GM18951 (cell line): ENCODE data around the gene EVPL.

Experiments used
- POLR2A ChIP-seq: IDR thresholded peaks from 4 replicates; pipeline ENCODE4 v1.6.1; 2011; ENCODE audit warnings: mild to moderate bottlenecking; ENCODE audit not compliant: insufficient read length, insufficient read depth; ENCODE audit errors: extremely low read depth
- in situ Hi-C: fragments of 300-500 bp; cut with MboI; formaldehyde crosslinking; loops from one replicate; pipeline ENCODE4 v1.12.0; 2022; ENCODE audit warnings: low sequenced_read_pairs, mixed read lengths, inconsistent platforms; ENCODE audit not compliant: unreplicated experiment

Gene EVPL

DNA sequence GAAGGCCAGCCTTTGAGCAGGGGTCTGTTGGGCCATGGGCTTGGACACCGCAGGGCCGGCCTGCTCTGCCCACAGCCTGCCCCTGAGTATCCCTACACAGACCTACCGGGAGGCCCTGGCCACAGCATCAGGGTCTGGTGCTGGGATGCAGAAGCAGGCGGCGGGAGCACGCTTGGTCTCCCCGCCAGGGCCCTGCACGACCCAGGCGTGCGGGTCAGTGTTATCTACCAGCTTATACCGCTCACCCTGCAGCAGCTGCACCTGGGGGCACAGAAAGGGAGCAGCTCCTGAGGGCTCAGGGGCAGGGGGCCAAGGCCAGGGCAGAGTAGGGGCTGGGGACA, 8.8 kb downstream of the EVPL start:
- no peak for TF ChIP-seq POLR2A
- in situ Hi-C loops = loop anchor here (10.0 kb wide), 1 partner anchor 276 kb away; no protein-coding TSS in a partner anchor

DNA sequence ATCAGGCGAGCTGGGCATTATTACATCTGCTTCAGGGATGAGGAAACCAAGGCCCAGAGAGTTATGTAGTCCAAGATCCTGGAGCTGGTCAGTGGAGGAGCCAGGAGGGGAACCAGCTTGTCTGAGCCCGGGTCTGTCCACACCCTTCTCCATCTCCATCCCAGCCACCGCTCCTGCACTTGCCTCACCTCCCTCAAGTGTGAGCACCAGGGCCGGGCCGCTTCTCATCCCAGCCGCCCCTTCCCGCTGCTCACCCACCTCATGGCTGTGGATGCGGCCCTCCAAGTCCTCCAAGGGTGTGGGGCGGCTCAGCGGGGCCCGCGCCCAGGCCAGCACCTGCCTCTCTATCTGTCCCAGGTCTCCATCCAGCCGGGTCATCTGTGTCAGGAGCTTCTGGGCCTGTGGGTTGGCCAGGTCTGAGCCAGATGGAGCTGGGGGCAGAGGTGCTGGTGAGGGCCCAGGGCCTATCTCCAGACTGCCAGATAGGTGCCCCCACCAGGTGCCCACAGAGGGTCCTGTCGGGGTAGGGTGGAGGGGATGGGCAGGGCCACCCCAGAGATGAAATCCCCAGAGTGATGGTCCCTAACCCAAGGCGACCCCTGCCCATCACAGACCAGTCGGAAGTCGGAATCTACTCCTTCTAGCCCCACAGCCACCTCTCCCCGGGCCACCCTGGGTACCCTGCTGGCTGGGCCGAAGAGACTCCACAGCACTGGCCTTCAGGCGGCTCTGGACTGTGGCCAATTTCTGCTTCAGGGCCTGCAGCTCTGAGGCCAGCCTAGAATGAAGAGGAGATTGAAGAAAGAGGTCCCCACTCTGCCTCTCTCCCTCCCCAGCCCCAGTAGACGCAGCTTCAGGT, 9.4 kb downstream of the EVPL start:
- in situ Hi-C loops = loop anchor here (10.0 kb wide), 1 partner anchor 277 kb away; no protein-coding TSS in a partner anchor
- TF ChIP-seq POLR2A = no peak

DNA sequence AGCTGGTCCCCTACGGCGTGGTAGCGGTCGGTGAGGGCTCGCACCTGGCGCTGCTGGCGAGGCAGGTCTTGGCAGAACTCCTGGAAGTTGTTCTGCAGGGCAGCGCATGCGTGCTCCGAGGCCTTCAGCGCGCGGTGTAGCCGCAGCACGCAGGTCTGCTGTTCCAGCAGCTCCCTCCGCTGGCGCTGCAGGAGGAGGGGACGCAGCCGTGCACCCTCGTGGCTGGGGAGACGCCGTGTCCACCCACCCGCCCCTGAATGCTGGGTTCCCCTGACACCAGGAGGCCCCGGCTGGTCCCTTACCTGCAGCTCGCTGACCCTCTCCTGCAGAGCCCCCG, 12.2 kb downstream of the EVPL start:
- in situ Hi-C loops = loop anchor here (10.0 kb wide), 1 partner anchor 280 kb away; no protein-coding TSS in a partner anchor
- TF ChIP-seq POLR2A = no peak

DNA sequence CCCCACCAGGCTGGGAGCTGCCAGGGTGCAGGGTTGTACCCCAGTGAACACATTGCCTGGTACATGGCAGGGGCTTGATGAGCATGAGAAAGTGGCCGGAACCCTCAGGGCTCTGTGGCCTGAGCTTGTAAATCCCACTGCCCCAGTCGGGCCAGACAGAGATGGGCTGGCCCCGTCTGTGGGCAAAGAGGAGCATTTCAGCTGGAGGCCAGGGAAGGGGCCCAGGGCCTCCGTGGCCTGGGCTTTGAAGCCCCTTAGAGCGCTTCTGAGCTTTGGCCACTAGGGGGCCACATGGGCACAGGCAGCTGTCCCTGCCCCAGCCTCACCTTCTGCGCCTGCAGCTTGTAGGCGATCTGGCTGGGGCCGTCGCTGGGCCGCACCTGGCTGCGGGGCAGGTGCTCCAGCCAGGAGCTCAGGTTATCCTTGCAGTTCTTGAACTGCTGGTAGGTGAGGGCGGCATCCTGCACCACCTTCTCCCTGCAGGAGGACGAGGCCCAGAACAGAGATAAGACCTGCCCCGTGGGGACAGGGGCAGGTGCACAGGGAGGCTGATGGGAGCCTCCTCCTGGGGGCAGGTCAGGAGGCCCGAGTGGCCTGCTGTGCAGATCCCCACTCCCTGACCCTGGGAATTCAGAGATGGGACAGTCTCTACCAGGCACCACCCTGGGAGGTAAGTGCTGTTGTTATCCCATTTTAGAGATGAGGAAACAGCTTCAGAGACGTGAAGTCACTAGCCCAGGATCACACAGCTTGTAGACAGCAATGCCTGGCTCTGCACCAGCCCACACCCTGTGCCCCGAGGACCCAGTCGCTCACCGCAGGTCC, 12.8 kb downstream of the EVPL start:
- in situ Hi-C loops = loop anchor here (10.0 kb wide), 1 partner anchor 280 kb away; no protein-coding TSS in a partner anchor
- TF ChIP-seq POLR2A = no peak

DNA sequence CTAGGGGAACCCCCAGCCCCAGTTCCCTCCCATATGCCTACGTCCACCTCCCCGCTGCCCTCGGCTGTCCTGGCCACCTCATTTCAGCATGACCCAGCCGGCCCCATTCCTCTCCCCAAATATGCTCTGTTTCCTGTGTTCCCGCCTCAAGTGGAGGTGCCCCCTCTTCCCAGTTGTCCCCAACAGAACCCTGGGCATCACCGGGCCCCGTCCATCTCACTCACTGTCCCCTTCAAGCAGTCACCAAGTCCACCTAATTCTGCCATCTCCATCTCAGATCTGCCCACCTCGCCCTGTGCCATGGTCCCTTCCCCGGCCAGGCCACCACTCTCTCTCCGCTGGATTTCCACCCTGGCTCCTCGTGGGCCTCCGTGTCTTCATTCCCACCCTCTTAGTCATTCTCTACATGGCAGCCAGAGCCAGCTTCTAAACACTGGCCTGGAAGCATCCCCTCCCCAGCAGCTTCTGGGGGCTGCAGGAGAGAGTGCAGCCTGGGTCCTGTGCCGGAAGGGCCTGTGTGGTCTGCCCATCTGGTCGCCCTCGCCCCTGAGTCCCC, 13.7 kb downstream of the EVPL start:
- in situ Hi-C loops = loop anchor here (10.0 kb wide), 1 partner anchor 281 kb away; no protein-coding TSS in a partner anchor
- no peak for TF ChIP-seq POLR2A

DNA sequence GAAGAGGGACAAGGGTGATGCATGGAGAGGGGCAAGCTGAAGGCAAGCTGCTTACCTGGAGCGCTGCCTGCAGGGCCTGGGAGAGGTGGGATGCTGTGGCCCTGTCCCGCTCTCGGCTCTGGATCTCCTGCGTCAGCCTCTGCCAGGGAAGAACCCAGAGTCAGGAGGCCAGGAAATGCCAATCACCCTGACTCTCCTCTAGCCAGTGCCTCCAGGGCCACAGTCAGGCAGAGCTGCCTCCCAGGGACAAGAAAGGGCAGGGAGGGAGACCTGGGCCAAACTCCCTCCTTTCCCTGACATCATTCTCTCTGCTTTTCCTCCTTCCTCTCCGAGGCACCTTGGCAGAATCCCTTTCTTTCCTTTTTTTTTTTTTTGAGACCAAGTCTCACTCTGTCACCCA, 15.2 kb downstream of the EVPL start:
- in situ Hi-C loops = loop anchor here (10.0 kb wide), 1 partner anchor 283 kb away; no protein-coding TSS in a partner anchor
- no peak for TF ChIP-seq POLR2A

DNA sequence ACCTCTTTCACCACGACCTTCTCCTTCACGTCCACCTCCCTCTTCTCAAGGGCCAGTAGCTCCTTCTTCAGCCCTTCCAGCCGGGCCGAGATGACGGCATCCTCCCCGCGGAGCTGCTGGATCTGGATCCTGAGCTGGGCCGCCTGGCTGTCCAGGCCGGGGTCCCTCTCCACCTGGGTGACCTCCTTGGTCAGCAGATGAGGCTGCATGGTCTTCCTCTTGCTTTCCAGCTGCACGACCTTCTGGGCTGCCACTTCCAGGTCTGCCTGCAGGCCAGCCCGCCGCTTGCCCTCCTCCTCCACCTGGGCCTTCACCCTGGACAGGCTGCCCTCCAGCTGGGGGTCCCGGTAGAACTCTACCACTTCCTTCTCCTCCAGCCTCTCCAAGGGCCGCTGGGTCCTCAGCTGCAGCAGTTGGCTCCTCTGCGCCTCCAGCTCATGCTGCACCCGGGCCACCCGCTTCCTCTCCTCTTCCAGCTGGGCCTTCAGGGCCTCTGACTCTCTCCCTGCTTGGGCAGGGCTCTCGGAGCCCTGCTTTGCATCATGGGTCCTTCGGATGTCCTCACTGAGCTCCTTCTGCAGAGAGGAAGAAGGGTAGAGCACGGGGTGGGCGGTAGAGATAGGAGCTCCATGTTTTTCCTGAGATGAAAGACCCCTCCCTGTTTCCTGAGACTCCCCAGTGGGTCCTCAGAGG, 17.0 kb downstream of the EVPL start:
- in situ Hi-C loops = loop anchor here (10.0 kb wide), 2 partner anchors 95 to 285 kb away; no protein-coding TSS in a partner anchor
- TF ChIP-seq POLR2A = no peak

DNA sequence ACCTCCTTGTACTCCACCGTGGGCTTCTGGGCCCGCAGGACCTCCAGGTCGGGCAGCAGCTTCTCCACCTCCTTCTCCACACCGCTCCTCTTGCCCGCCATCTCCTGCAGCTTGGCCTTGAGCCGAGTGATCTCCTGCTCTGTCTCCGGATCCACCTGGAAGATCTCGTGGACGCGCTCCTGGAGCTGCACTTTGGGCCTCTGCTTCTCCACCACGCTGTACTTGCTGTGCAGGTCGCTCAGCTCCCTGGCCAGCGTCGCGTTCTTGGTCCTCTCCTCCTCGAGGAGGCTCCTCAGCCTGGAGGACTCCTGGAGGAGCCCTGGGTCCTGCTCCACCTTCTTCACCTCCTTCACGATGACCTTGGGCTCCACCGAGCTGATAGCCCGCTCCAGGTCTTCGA, 17.7 kb downstream of the EVPL start:
- in situ Hi-C loops = loop anchor here (10.0 kb wide), 1 partner anchor 95 kb away; no protein-coding TSS in a partner anchor
- TF ChIP-seq POLR2A = no peak

DNA sequence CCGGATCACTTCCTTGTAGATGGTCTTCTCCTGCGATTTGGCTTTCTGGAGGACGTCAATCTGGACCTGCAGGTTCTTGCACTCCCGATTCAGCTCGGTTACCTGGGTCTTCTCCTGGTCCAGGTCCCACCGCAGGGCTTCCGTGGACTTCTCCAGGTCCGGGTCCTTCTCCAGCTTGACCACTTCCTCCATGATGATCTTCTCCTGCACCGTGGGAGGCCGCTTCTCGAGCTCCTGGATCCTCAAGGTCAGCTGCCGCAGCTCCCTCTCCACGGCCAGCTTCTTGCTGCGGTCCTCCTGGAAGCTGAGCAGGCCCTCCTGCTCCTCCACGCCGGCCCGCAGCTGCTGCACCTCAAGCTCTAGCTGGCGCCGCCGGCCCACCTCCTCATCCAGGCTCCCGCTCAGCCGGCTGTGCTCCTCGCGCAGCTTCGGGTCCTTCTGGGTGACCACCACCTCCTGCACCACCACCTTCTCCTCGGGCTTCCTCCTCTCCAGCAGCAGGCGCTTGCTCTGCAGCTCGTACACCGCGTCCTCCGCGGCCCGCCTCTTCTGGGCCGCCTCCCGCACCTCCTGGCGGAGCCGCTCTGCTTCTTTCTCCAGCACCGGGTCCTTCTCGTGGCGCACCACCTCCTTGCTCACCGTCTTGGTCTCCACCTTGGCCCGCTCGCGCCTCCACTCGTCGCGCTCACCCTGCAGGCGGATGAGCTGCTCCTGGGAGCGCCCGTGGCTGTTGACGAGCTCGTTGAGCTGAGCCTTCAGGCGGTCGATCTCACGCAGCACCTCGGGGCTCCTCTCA, 18.3 kb downstream of the EVPL start:
- in situ Hi-C loops = loop anchor here (10.0 kb wide), 1 partner anchor 94 kb away; no protein-coding TSS in a partner anchor
- no peak for TF ChIP-seq POLR2A

DNA sequence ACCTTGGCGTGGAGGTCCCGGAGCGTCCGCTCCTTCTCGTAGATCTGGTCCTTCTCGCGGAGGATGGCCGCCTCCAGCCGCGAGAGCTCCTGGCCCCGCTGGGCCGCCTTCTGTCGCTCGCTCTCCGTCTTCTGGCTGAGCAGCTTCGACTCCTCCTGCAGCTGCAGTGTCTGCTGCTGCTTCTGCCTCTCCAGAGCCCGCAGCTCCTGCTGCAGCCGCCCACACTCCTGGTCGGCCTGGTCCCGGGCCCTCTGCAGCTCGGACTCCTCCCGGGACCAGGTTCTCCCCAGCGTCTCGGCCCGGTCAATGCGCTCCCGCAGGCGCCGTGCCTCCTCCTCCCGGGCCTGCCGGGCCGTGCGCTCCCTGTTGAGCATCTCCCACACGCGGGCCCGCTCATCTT, 18.9 kb downstream of the EVPL start:
- in situ Hi-C loops = loop anchor here (10.0 kb wide), 1 partner anchor 93 kb away; no protein-coding TSS in a partner anchor
- no peak for TF ChIP-seq POLR2A

DNA sequence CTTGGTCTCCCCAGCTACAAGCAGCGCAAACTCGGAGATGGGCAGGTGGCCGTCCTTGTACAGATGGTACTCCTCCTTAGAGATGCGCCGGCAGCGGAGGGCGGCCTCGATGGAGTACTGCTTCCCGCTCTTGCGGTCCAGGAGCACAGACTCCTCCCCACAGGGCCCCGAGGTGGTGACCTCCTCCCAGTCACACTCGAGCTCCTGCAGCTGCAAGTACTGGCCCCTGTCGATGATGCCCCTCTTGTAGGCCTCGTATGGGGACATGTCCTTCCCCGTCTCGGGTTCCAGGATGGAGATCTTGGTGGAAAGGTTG, 19.3 kb downstream of the EVPL start:
- in situ Hi-C loops = loop anchor here (10.0 kb wide), 1 partner anchor 93 kb away; no protein-coding TSS in a partner anchor
- TF ChIP-seq POLR2A = no peak

DNA sequence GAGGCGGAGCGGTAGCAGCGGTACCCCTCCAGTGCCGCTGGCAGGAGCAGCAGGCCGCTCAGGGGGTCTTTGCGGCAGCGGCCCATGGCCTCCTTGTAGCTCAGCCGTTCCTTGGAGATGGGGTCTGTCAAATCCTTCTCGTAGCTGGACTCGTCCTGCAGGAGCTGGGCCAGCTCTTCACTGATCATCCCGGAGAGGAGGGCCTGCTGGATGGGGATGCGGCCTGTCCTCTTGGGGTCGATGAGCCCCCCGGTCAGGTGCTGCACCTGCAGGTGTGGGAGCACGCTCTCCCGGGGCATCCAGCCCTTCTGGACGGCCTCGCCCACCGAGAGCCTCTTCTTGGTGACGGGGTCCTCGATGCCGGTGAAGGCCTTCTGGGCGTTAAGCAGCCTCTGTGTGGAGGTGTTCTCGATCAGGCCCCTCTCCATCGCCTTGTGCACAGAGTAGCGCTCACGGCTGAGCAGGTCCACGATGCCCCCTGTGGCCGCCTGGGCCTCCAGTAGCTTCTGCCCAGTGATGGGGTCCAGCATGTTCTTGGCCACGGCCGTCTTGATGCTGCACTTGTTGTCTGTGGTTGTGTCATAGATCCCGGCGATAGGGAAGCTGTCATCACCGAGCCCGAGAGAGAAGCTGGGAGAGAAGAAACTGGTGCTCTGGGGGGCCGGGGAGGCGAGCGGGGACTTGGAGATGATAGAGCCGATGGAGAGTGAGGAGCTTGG, 19.8 kb downstream of the EVPL start:
- no peak for TF ChIP-seq POLR2A
- in situ Hi-C loops = loop anchor here (10.0 kb wide), 1 partner anchor 92 kb away; no protein-coding TSS in a partner anchor
